Posterior vena cava (tissue), 2 donors: ENCODE data around the gene RTEL1. TPM values are rescaled to one million over a fixed set of nuclear protein-coding genes. Genes with fewer than 3 reads are reported as not detected.

Experiments used
- DNase-seq: peaks from one replicate; pipeline ENCODE4 v3.0.0-alpha.2; 2020; ENCODE audit warnings: low spot score
- intact Hi-C, 2 donors: fragments of 100-400 bp; cut with DNase I; formaldehyde crosslinking; loops; one replicate each; pipeline versions ENCODE4 v1.14.1 to v1.14.2; 2022 to 2023
- total RNA-seq, 2 donors: library from RNA; stranded (reverse); fragmentation: NEBNext Ultra II Directional; extraction: Animal tissue kit (Norgen Biotek cat#: 25700); gene quantifications; one replicate each; pipeline ENCODE4 v1.2.1, GENCODE V29; 2021
- donor health status: DM: yes; HTN: yes; CAD: no.
- donor health status: DM: yes; HTN: yes; CAD: no.

RTEL1 gene
- total RNA-seq, 2 donors from 2014 or later, result 28.3 to 28.7 TPM

GRCh38 chr20:63681609-63682142 lies 23.6 kb downstream of the RTEL1 start:
- DNase-seq, result no peak
- intact Hi-C loops, result no loop called here

GRCh38 chr20:63682384-63683139 lies 24.4 kb downstream of the RTEL1 start:
- intact Hi-C loops, result no loop called here
- DNase-seq, result peak; percentile 94

- intact Hi-C loops, result loop anchor here in 1 of 2 donors (1.0 kb wide), 1 partner anchor 49 kb away; no protein-coding TSS in a partner anchor
- DNase-seq, result no peak
These were observed 27.3 kb downstream of the RTEL1 start for GRCh38 chr20:63685269-63686026.

GRCh38 chr20:63686094-63686491 lies 28.0 kb downstream of the RTEL1 start:
- intact Hi-C loops, result no loop called here
- DNase-seq, result no peak

DNA sequence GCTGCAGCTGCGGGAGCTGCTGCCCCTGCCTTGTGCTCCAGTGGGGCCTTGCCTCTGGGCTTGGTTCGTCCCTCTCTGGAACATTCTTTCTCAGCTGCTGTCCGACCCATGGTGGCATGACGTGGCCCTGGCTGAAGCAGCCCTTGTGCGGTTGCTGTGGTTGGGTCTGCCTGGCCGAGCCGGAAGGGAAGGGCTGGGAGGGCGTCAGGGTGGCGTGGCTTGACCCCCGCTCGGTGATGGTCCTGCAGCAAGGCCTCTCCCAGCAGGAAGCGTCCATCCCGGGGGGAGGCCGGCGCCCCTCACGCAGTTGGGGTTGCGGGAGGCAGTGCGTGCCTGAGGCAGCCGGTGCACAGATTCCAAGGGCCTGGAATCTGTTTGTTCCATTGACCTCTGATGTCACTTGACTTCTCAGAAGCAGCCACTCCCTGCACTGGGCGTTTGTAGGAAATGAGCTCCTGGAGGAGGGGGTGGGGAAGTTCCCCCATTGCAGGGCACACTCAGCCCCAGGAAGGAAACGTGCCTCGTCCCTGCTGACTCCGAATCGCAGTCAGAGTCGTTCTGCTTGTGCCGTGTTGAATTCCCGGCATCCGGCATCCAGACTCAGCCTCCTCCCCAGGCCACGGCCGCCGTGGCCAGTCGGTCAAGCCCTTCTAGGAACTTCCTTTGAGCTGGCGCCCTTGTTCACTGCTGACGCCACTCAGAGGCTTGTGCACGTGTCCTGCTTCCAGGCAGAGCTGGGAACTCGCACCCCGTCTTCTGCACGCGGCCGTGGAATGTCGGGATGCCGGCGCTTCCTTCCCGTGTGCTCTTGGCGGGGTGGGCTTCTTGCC lies 28.6 kb downstream of the RTEL1 start:
- peak; percentile 97 for DNase-seq
- intact Hi-C loops, result no loop called here

DNA sequence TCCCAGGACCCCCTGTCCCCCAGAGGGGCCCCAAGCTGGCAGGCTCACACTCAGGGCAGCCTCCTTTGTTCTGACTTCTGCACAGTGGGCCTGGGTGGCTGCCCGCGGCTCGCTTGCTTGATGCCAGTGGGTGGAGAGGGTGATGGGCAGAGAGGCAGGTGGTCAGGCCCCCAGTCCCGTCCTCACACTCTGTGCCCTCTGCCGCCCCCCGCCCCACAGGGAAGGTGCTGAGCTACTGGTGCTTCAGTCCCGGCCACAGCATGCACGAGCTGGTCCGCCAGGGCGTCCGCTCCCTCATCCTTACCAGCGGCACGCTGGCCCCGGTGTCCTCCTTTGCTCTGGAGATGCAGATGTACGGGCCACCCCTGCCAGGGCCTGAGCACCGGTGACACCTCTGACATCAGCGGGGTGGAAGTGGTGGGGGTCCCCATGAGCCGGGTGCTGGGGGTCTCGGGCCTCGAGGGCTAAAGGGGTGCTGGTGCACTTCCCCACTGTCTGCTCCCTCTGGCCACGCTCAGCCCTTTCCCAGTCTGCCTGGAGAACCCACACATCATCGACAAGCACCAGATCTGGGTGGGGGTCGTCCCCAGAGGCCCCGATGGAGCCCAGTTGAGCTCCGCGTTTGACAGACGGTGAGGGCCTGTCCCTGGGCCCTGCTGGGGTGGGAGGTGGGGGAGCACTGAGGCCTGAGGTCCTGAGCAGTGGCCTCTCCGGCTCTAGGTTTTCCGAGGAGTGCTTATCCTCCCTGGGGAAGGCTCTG lies 29.5 kb downstream of the RTEL1 start:
- peak; percentile 82 for DNase-seq
- intact Hi-C loops, result no loop called here

DNA sequence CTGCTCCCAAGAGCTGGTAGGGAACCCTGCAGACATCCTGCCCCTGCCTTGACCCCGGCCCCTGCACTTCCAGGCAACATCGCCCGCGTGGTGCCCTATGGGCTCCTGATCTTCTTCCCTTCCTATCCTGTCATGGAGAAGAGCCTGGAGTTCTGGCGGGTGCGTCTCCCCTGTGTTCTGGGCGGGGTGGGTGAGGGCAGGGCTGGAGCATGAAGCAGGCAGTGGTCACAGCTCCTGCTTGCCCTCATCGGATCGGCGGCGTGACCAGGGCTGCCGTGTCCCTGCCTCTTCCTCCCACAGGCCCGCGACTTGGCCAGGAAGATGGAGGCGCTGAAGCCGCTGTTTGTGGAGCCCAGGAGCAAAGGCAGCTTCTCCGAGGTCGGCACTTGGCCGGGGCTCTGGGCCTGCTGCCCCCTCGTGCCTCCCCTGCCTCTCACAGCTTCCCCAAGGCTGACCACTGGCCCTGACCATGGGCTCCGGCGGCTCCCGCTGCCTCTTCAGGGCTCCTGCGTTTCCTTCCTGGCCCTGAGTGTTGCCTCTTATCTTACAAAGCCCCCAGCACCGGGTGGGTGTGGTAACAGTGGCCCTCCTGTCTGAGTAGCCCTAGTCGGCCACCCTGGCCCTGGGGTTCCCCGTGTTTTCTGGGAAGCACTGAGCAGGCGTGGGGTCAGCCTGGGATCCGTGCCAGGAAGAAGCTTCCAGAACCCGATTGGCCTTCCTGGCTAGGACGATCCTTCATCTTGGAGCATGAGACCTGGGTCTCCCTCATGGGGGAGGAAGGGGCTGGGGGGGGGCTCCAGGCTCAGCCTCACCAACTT lies 30.3 kb downstream of the RTEL1 start:
- intact Hi-C loops, result no loop called here
- DNase-seq, result peak; percentile 86

- intact Hi-C loops, result no loop called here
- peak; percentile 80 for DNase-seq
These were observed 31.2 kb downstream of the RTEL1 start for GRCh38 chr20:63689046-63690002.

- DNase-seq, result peak; percentile 79
- intact Hi-C loops, result no loop called here
These were observed 32.1 kb downstream of the RTEL1 start for GRCh38 chr20:63690003-63690897.

- DNase-seq, result peak; percentile 84
- intact Hi-C loops, result no loop called here
These were observed 33.0 kb downstream of the RTEL1 start for GRCh38 chr20:63690898-63691710.

GRCh38 chr20:63691711-63692435 lies 33.8 kb downstream of the RTEL1 start:
- intact Hi-C loops, result no loop called here
- DNase-seq, result no peak

- intact Hi-C loops, result no loop called here
- DNase-seq, result no peak
These were observed 34.4 kb downstream of the RTEL1 start for GRCh38 chr20:63692436-63693082.

GRCh38 chr20:63693083-63693732 lies 35.1 kb downstream of the RTEL1 start:
- DNase-seq, result no peak
- intact Hi-C loops, result no loop called here
